Measurements from ENCODE around the gene PROKR1. TPM values are rescaled to one million over a fixed set of nuclear protein-coding genes. Genes with fewer than 3 reads are reported as not detected.

Gene PROKR1
- total and polyA plus RNA-seq, 2 donors (not counting 3 experiments of a cell fraction or from before 2014, with no cell fraction given) = not detected

- POLR2A ChIA-PET = no interaction called here
- FAIRE-seq = no peak
Measured at GRCh38 chr2:68686178-68686577, 42.8 kb downstream of the PROKR1 start.

More at GRCh38 chr2:68686178-68686577, 42.8 kb downstream of the PROKR1 start:
- BruUV-seq (replicated peaks) = no TSS peak
- H3K27ac ChIP-seq (ENCODE audit: insufficient read depth, low read depth, low read length) = no peak overlapping the region
- H3K9me1 ChIP-seq (replicated peaks; ENCODE audit: control insufficient read depth, extremely low read depth, insufficient read depth, low read length) = no peaks in the 10 kb centered on the region
- peaks cover 3 to 5% of the 10 kb centered on the region in 2 experiments for H3K27me3 ChIP-seq (ENCODE audit: control insufficient read depth in 2 of 2, insufficient read depth in 2 of 2, low read length in 2 of 2)
- dilution Hi-C loops (cut with MboI; ENCODE audit: extremely low pct_ligation_motif_present, low sequenced_read_pairs) = no loop called here
- no peak overlapping the region for H3K4me2 ChIP-seq (ENCODE audit: insufficient read depth, low read length)
- H2AFZ ChIP-seq (ENCODE audit: low read depth, low read length) = no peak overlapping the region
- TF ChIP-seq EZH2 (IDR thresholded peaks at IDR 0.05; ENCODE audit: borderline replicate concordance, low read depth, low read length, severe bottlenecking) = no peak
- TF ChIP-seq FOS (IDR thresholded peaks at IDR 0.05; ENCODE audit: borderline replicate concordance, insufficient read depth, low read length) = no peak
- TF ChIP-seq MYC (IDR thresholded peaks at IDR 0.05; ENCODE audit: low read depth, low read length) = no peak
- TF ChIP-seq CTCF (IDR thresholded peaks at IDR 0.05; ENCODE audit: extremely low read depth in 1 of 2, insufficient read depth in 1 of 2, low read depth in 1 of 2, low read length in 2 of 2) = no peak
- TF ChIP-seq POLR2A (IDR thresholded peaks at IDR 0.05; ENCODE audit: low read depth, low read length) = no peak
- no peak for TF ChIP-seq GATA2 (IDR thresholded peaks at IDR 0.05; ENCODE audit: insufficient read depth, insufficient read length, low read depth, low read length)
- no peak for TF ChIP-seq JUN (IDR thresholded peaks at IDR 0.05; ENCODE audit: borderline replicate concordance, insufficient read depth, insufficient read length, low read depth)
- TF ChIP-seq MAX (IDR thresholded peaks at IDR 0.05; ENCODE audit: insufficient read depth, insufficient read length) = no peak
- no peak for TF ChIP-seq POLR2AphosphoS5 (IDR thresholded peaks at IDR 0.05; ENCODE audit: insufficient read depth, low read depth, low read length)
- H3K4me1 ChIP-seq (ENCODE audit: control insufficient read depth, extremely low read depth, insufficient read depth, low read length) = no peaks in the 10 kb centered on the region
- H3K9me3 ChIP-seq (replicated peaks; ENCODE audit: control insufficient read depth, insufficient read depth, low read length) = no peaks in the 10 kb centered on the region
- H3K79me2 ChIP-seq (ENCODE audit: control insufficient read depth, insufficient read depth, low read length) = no peaks in the 10 kb centered on the region
- no peaks in the 10 kb centered on the region for H4K20me1 ChIP-seq (replicated peaks; ENCODE audit: control insufficient read depth, extremely low read depth, insufficient read depth, low read length)
- no peaks in the 10 kb centered on the region for H3K36me3 ChIP-seq (ENCODE audit: control insufficient read depth in 2 of 2, extremely low read depth in 1 of 2, insufficient read depth in 2 of 2, low read length in 2 of 2)
- no peak overlapping the region for H3K4me3 ChIP-seq (replicated peaks in 1 of 3; ENCODE audit: insufficient read depth in 1 of 3, low read depth in 1 of 3, low read length in 3 of 3)
- DNase-seq (ENCODE audit: low read depth, low spot score) = no peak
- intact Hi-C loops (cut with micrococcal nuclease) = no loop called here
- CTCF ChIA-PET = no interaction called here
- no peak overlapping the region for H3K9ac ChIP-seq (replicated peaks; ENCODE audit: extremely low read depth, insufficient read depth, low read length)

Data from endothelial cell of umbilical vein (primary cell).